Spleen (tissue), 11 donors: Measurements from ENCODE around the gene TOM1L2. TPM values are rescaled to one million over a fixed set of nuclear protein-coding genes. Genes with fewer than 3 reads are reported as not detected.

Experiments used
- DNase-seq: peaks from one replicate; pipeline ENCODE4 v3.0.0-alpha.2; 2020
- H3K27ac ChIP-seq, 8 donors: fragments of 200-600 bp; sonication (generic) in 7 of 8; 1 replicate in 4 of 8; 2 replicates in 4 of 8; pipeline versions ENCODE4 v1.5.0 to v1.8.0; 2016 to 2021; ENCODE audit warnings: inconsistent platforms in 4 of 8, mild to moderate bottlenecking in 4 of 8, moderate library complexity in 1 of 8
- H3K27me3 ChIP-seq, 7 donors: fragments of 200-600 bp; sonication (generic) in 6 of 7; replicated peaks in 1 of 7; 1 replicate in 4 of 7; 2 replicates in 3 of 7; pipeline versions ENCODE4 v1.5.0 to v1.8.0; 2016 to 2021; ENCODE audit warnings: inconsistent platforms in 3 of 7, mild to moderate bottlenecking in 1 of 7
- H3K36me3 ChIP-seq, 6 donors: fragments of 200-600 bp; sonication (generic) in 5 of 6; 1 replicate in 4 of 6; 2 replicates in 2 of 6; pipeline versions ENCODE4 v1.5.0 to v1.8.0; 2016 to 2021; ENCODE audit warnings: inconsistent platforms in 2 of 6
- H3K4me1 ChIP-seq, 6 donors: fragments of 200-600 bp; sonication (generic) in 5 of 6; 1 replicate in 3 of 6; 2 replicates in 3 of 6; pipeline versions ENCODE4 v1.5.0 to v1.8.0; 2016 to 2021; ENCODE audit warnings: inconsistent platforms in 3 of 6
- H3K4me3 ChIP-seq, 8 donors: fragments of 200-600 bp; sonication (generic) in 7 of 8; 1 replicate in 4 of 8; 2 replicates in 4 of 8; pipeline versions ENCODE4 v1.5.0 to v1.8.0; 2016 to 2021; ENCODE audit warnings: inconsistent platforms in 4 of 8, mild to moderate bottlenecking in 4 of 8, moderate library complexity in 2 of 8
- H3K9me3 ChIP-seq, 8 donors: fragments of 200-600 bp; sonication (generic) in 7 of 8; 1 replicate in 4 of 8; 2 replicates in 4 of 8; pipeline versions ENCODE4 v1.5.0 to v1.8.0; 2016 to 2021; ENCODE audit warnings: inconsistent platforms in 4 of 8
- POLR2A ChIP-seq, 3 donors: fragments of 450-650 bp; IDR thresholded peaks; one replicate each; pipeline ENCODE4 v1.5.1; 2017; ENCODE audit warnings: antibody characterized with exemption in 3 of 3, mild to moderate bottlenecking in 1 of 3
- POLR2AphosphoS5 ChIP-seq, 3 donors: sonication (generic); formaldehyde crosslinking; IDR thresholded peaks; one replicate each; pipeline ENCODE4 v1.5.1; 2017; ENCODE audit warnings: antibody characterized with exemption in 3 of 3
- WGBS, 5 donors: extraction: QIAGEN DNeasy Blood & Tissue Kit in 3 of 5; methylation state at CpG; one replicate each; pipeline versions ENCODE4 v1.1.5 to v1.1.7; 2013 to 2018; 5-methylcytosine and 5-hydroxymethylcytosine counted together
- intact Hi-C: fragments of 100-400 bp; cut with DNase I; formaldehyde crosslinking; loops from one replicate; pipeline ENCODE4 v1.15.0; 2023; ENCODE audit warnings: low total_unique reads
- polyA plus RNA-seq, 3 donors: library from polyadenylated mRNA; stranded (reverse); fragments of 200-250 nt; gene quantifications; one replicate each; pipeline ENCODE4 v1.2.1, GENCODE V29; 2013
- total RNA-seq, 7 donors: library from RNA; depleted of rRNA in 3 of 7; stranded (reverse); fragments of >200 nt in 3 of 7; fragmentation: NEBNext Ultra II Directional in 4 of 7; extraction: Animal tissue kit (Norgen Biotek cat#: 25700) in 4 of 7; gene quantifications; one replicate each; pipeline versions ENCODE4 v1.1.0 to v1.2.1, GENCODE V29; 2016 to 2021
- TF ChIP-seq, protein P1 (sequence below), 11 experiments: fragments of 200-600 bp in 7 of 11; fragments of 450-650 bp in 4 of 11; sonication (generic) in 4 of 11; IDR thresholded peaks in 8 of 11; conservative IDR thresholded peaks in 3 of 11; 1 replicate in 7 of 11; 2 replicates in 4 of 11; pipeline versions ENCODE4 v1.4.0 to v1.8.0; 2016 to 2021; ENCODE audit warnings: antibody characterized with exemption in 11 of 11, inconsistent platforms in 4 of 11, mild to moderate bottlenecking in 1 of 11
- donor health status: healthy with polysubstance abuse.
- donor health status: DM: no; HTN: no; CAD: no; lungs with moderate emphysema.
- donor health status: DM: no; HTN: no; CAD: no.
- donor health status: Bipolar disorder and iron deficiency.
- donor health status: healthy.
- donor health status: DM: no; HTN: no; CAD: no.
- donor health status: DM: yes; HTN: yes; CAD: no.

TOM1L2 gene
- total and polyA plus RNA-seq, 10 donors = 5.3 to 82.6 (median 53.6) TPM

DNA sequence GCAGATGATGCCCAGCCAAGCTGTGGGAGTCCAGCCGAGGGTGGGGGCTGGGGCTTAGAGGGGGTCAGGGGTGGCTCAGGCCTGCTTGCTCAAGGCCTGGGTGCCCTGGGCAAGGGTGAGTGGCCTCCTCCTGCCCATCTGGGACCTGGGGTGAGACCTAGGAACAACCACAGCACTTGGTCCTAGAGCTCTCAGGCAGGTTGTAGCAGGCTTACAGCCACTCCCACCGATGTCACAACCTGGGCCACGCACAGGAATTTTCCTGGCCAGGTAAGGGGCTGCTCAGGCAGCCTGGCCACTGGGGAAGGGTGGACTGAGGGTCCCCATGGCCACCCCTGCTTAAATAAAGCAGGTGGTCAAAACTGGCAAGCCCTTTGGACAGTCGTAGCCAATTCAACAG, 129.1 kb downstream of the TOM1L2 start:
- Histone ChIP-seq H3K36me3 (peaks cover 0 to 19% (median 0%) of the 10 kb centered on the region in 6 donors), H3K4me3 (no peak overlapping the region), H3K27me3 (no peaks in the 10 kb centered on the region), H3K9me3 (no peaks in the 10 kb centered on the region), H3K27ac (no peak overlapping the region), H3K4me1 (peaks cover 31 to 64% (median 41%) of the 10 kb centered on the region in 6 donors)
- WGBS, 5 donors = 81 to 97% (median 89%) methylated on average over 1 to 4 of the region's 4 CpGs
- TF ChIP-seq POLR2A (IDR thresholded peaks at IDR 0.05) (no peak), POLR2AphosphoS5 (IDR thresholded peaks at IDR 0.05) (no peak)
- TF ChIP-seq, protein P1, sequence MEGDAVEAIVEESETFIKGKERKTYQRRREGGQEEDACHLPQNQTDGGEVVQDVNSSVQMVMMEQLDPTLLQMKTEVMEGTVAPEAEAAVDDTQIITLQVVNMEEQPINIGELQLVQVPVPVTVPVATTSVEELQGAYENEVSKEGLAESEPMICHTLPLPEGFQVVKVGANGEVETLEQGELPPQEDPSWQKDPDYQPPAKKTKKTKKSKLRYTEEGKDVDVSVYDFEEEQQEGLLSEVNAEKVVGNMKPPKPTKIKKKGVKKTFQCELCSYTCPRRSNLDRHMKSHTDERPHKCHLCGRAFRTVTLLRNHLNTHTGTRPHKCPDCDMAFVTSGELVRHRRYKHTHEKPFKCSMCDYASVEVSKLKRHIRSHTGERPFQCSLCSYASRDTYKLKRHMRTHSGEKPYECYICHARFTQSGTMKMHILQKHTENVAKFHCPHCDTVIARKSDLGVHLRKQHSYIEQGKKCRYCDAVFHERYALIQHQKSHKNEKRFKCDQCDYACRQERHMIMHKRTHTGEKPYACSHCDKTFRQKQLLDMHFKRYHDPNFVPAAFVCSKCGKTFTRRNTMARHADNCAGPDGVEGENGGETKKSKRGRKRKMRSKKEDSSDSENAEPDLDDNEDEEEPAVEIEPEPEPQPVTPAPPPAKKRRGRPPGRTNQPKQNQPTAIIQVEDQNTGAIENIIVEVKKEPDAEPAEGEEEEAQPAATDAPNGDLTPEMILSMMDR (IDR thresholded peaks at IDR 0.05 in 8 of 11, conservative IDR thresholded peaks at IDR 0.05 in 3 of 11) = no peak
- no peak for DNase-seq
- intact Hi-C loops = no loop called here

DNA sequence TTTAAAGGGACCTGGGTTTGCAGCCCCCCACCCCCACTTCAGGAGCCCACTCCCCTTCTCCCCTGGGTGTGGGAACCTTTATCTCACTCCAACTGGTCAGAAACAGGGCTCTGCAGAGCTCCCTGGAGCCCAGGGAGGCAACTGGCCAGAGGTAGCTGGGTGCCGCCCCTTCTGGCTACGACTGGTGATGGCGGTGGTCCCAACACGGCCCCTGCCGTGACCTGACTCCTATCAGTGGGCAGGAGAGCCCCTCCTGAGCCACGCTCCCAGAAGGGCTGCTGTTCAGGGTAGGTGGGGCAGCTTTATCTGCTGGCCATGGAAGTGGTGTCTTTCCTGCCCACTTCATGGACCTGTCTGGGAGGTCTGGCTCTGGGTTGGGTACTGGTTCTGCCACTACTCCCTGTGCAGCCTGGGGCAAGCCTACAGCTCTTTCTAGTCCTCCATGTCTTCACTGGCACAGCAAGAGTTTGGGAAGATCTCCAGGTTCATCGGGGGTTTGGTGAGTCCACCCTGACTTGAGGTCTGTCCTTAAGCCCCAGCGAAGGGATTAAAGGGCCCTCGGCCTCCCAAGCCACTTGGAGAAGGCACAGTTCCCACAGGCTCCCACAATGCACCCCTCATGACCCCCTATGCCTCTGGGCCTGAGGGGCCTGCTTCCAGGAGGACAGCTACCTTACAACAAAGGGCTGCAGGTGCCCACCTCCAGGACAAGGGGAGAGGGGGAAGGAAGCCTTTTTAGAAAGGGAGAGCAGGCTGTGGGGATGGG, 129.9 kb downstream of the TOM1L2 start:
- Histone ChIP-seq H3K4me3 (no peak overlapping the region), H3K36me3 (peaks cover 0 to 17% (median 0%) of the 10 kb centered on the region in 6 donors), H3K27ac (peak overlapping the region in 7 of 8 donors; percentile 94 to 99 (median 98)), H3K27me3 (no peaks in the 10 kb centered on the region), H3K9me3 (no peaks in the 10 kb centered on the region), H3K4me1 (peaks cover 39 to 64% (median 49%) of the 10 kb centered on the region in 6 donors)
- DNase-seq = no peak
- 73 to 100% (median 83%) methylated on average over 3 to 9 of the region's 9 CpGs for WGBS, 5 donors
- TF ChIP-seq, protein P1 (IDR thresholded peaks at IDR 0.05 in 8 of 11, conservative IDR thresholded peaks at IDR 0.05 in 3 of 11) = no peak
- TF ChIP-seq POLR2AphosphoS5 (IDR thresholded peaks at IDR 0.05) = peak in 1 of 3 donors; percentile 45
- intact Hi-C loops = no loop called here

DNA sequence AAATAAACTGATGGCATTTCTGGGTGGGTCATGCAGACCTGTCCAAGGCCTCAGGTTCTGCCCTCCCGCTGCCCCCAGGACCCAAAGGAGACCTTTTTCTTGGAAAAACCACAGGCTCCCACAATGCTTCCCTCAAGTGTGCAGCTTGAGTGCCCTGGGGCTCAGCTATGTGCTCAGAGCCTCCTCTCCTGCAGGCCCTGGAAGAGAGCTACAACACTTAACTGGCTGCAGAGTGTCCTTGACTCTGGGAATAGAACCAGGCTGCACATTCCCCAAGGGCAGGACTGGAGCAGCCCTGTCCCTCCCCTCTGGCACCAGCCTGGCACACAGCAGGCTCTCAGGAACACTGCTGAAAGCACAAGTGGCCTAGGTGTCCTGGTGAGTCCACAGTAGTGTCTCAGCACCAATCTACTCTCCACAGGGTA, 130.6 kb downstream of the TOM1L2 start:
- WGBS, 5 donors = 63 to 89% (median 72%) methylated on average over 1 of the region's 1 CpG
- intact Hi-C loops = no loop called here
- Histone ChIP-seq H3K27ac (peak overlapping the region in 7 of 8 donors; percentile 94 to 99 (median 98)), H3K4me3 (no peak overlapping the region), H3K36me3 (peaks cover 0 to 11% (median 0%) of the 10 kb centered on the region in 6 donors), H3K9me3 (no peaks in the 10 kb centered on the region), H3K4me1 (peaks cover 44 to 66% (median 55%) of the 10 kb centered on the region in 6 donors), H3K27me3 (no peaks in the 10 kb centered on the region)
- no peak for DNase-seq
- TF ChIP-seq, protein P1 (IDR thresholded peaks at IDR 0.05 in 8 of 11, conservative IDR thresholded peaks at IDR 0.05 in 3 of 11) = no peak
- TF ChIP-seq POLR2A (IDR thresholded peaks at IDR 0.05) = no peak
- TF ChIP-seq POLR2AphosphoS5 (IDR thresholded peaks at IDR 0.05) = peak in 1 of 3 donors; percentile 56
